Activated CD8-positive, alpha-beta memory T cell treated with anti-CD3 and anti-CD28 coated beads for 1 hour (primary cell): Measurements from ENCODE around the gene DNAAF9.

ENCODE experiments used
- DNase-seq, 2 donors: peaks; one replicate each; pipeline ENCODE4 v3.0.0-alpha.2; 2020; ENCODE audit warnings: low read depth in 1 of 2; ENCODE audit errors: extremely low read depth in 1 of 2

Gene DNAAF9

GRCh38 chr20:3378138-3378537, 29.3 kb downstream of the DNAAF9 start:
- DNase-seq: no peak

- no peak for DNase-seq
Observed at GRCh38 chr20:3377644-3378043, 29.8 kb downstream of the DNAAF9 start.

GRCh38 chr20:3374296-3374695, 33.2 kb downstream of the DNAAF9 start:
- DNase-seq: no peak

GRCh38 chr20:3371754-3372153, 35.7 kb downstream of the DNAAF9 start:
- DNase-seq: no peak

DNA sequence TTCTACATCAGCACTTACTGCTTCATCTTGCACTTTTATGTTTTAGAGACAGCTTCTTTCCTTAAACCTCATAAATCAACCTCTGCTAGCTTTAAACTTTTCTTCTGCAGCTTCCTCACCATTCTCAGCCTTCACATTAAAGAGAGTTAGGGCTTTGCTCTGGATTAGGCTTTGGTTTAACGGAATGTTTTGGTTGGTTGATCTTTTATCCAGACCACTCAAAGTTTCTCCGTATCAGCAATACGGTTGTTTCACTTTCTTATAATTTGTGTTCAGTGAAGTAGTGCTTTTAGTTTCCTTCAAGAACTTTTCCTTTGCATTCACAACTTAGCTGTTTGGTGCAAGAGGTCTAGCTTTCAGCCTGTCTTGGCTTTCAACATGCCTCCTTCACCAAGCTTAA, 40.4 kb downstream of the DNAAF9 start:
- DNase-seq: no peak

- DNase-seq: no peak
Observed at GRCh38 chr20:3364323-3365013, 43.0 kb downstream of the DNAAF9 start.

DNA sequence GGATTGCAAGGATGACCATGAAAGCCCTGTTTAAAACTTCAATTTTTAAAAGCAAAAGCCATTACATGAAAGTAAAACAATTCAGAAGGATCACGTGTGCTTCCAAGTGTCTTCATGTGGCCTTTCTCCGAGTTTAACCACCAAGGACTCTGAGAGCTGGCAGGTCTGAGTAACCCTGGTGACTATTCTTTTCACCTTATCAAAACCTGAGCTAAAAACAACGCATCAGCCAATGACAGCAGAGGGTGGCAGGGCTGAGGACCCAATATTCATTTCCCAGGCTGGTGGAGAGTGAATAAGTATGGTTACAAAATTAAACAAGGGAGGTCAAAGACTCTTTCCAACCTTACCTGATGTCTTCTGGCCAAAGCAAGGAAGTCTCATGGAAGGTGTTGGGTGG, 46.7 kb downstream of the DNAAF9 start:
- DNase-seq: no peak

DNA sequence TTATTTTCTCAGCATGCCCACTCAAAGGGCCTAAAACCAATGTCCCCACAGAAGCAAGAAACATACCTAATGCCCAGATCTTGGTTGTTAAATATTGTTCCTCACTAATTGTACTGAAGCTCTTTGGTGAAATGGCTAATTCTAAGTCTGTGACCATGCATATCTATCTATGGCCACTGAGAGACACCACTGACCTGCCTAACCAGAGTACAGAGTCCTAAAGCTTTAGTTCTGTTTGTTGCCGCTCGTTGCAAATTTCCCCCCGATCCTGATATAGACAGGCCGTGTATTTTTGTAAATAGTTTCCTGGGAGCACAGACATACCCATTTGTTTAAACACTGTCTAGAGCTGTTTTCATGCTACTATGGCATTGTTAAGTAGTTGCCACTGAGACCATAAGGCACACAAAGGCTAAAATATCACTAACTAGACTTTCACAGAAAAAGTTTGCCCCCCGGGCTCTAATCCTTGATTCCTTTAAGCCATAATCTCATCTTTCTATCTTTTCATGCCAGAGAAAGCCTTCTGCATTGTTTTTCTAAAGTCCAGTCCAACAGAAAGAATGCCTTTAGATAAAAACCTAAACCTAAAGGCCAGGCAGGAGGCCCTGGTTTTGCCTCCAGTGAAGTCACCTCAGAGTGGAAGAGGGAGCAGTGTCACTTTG, 48.7 kb downstream of the DNAAF9 start:
- no peak for DNase-seq
